D341Med (cell line): Measurements from ENCODE around the gene ELFN1.

Source experiments
- DNase-seq: peaks from one replicate; pipeline ENCODE4 v3.0.0; 2012; ENCODE audit warnings: low spot score

The ELFN1 gene

GRCh38 chr7:1725199-1725690, 55.2 kb downstream of the ELFN1 start:
- peak; percentile 90 for DNase-seq

- peak; percentile 83 for DNase-seq
These were observed 55.9 kb downstream of the ELFN1 start for GRCh38 chr7:1725766-1726630.

GRCh38 chr7:1727079-1727478, 57.0 kb downstream of the ELFN1 start:
- no peak for DNase-seq

- DNase-seq: no peak
These were observed 57.9 kb downstream of the ELFN1 start for GRCh38 chr7:1727812-1728570.

- DNase-seq: no peak
These were observed 59.1 kb downstream of the ELFN1 start for GRCh38 chr7:1729183-1729582.

GRCh38 chr7:1729773-1730172, 59.7 kb downstream of the ELFN1 start:
- DNase-seq: no peak

GRCh38 chr7:1732072-1732471, 62.0 kb downstream of the ELFN1 start:
- no peak for DNase-seq

GRCh38 chr7:1732645-1733044, 62.6 kb downstream of the ELFN1 start:
- DNase-seq: no peak

- no peak for DNase-seq
These were observed 63.3 kb downstream of the ELFN1 start for GRCh38 chr7:1733206-1733907.

- no peak for DNase-seq
These were observed 64.0 kb downstream of the ELFN1 start for GRCh38 chr7:1733908-1734730.

GRCh38 chr7:1735262-1735661, 65.2 kb downstream of the ELFN1 start:
- no peak for DNase-seq

- DNase-seq: no peak
These were observed 65.9 kb downstream of the ELFN1 start for GRCh38 chr7:1735806-1736483.

- DNase-seq: no peak
These were observed 66.4 kb downstream of the ELFN1 start for GRCh38 chr7:1736484-1736817.

GRCh38 chr7:1736830-1737229, 66.8 kb downstream of the ELFN1 start:
- no peak for DNase-seq

GRCh38 chr7:1737523-1737922, 67.4 kb downstream of the ELFN1 start:
- DNase-seq: no peak

GRCh38 chr7:1737956-1738355, 67.9 kb downstream of the ELFN1 start:
- no peak for DNase-seq

GRCh38 chr7:1738511-1738910, 68.4 kb downstream of the ELFN1 start:
- no peak for DNase-seq

- no peak for DNase-seq
These were observed 68.9 kb downstream of the ELFN1 start for GRCh38 chr7:1738956-1739355.

GRCh38 chr7:1739593-1739992, 69.5 kb downstream of the ELFN1 start:
- DNase-seq: no peak

GRCh38 chr7:1740214-1740613, 70.1 kb downstream of the ELFN1 start:
- DNase-seq: no peak

- no peak for DNase-seq
These were observed 71.2 kb downstream of the ELFN1 start for GRCh38 chr7:1741246-1741645.
